ES-I3 (cell line): ENCODE data around the gene ORC2.
A peak's percentile ranks its signal among the peaks of the same experiment; 100 is the strongest.
"Not testable (repeated sequence)": the region's sequence is repeated elsewhere in the genome, so short reads cannot be mapped to it uniquely, and the experiment has no call there.

Experiments used
- H3K36me3 ChIP-seq: 2 replicates; pipeline ENCODE4 v1.6.1; 2013; ENCODE audit warnings: mild to moderate bottlenecking, low read length, control low read depth, moderate library complexity; ENCODE audit not compliant: insufficient read depth
- H3K4me1 ChIP-seq: 2 replicates; pipeline ENCODE4 v1.6.1; 2013; ENCODE audit warnings: mild to moderate bottlenecking, control low read depth, low read length; ENCODE audit not compliant: insufficient read depth
- H3K9ac ChIP-seq: 2 replicates; pipeline ENCODE4 v1.6.1; 2013; ENCODE audit warnings: low read depth, mild to moderate bottlenecking, low read length, moderate library complexity
- H3K9me3 ChIP-seq: 2 replicates; pipeline ENCODE4 v1.6.1; 2013; ENCODE audit warnings: mild to moderate bottlenecking, low read length, moderate library complexity; ENCODE audit not compliant: control insufficient read depth, insufficient read depth

Gene ORC2

DNA sequence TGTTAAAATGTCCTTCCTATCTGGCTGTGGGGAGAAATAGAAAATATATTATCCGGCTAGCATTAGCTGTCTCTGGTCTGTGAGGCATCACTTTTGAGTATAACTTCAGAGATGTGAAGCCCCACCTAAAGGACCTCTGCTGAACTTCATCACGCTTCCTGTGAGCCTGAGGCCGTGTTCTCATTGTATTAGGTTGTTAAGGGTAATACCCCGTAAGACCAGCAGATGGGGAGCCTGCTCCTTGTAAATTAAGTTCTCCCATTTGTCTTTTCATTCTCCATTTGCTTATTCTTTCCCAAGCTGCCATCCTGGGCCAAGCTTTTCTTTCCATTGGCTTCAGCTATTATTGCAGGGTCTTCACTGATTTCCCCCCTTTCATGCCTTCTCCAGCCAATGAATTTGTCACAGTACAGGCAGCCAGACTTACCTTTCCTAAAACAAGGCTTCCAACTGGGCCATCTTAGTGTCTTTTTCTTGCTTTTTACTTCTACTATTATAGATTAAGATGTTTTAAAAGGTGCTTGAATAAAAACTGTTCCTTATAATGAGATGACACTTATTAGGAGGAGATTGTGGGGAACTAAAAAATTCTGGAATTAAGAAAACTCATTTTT is 61.9 kb downstream of the ORC2 start:
- Histone ChIP-seq H3K9ac (no peak overlapping the region), H3K9me3 (no peaks in the 10 kb centered on the region), H3K4me1 (0 out of 2 replicates have a peak, but pooled peaks cover 5% of the 10 kb centered on the region), H3K36me3 (peaks cover 30% of the 10 kb centered on the region)

DNA sequence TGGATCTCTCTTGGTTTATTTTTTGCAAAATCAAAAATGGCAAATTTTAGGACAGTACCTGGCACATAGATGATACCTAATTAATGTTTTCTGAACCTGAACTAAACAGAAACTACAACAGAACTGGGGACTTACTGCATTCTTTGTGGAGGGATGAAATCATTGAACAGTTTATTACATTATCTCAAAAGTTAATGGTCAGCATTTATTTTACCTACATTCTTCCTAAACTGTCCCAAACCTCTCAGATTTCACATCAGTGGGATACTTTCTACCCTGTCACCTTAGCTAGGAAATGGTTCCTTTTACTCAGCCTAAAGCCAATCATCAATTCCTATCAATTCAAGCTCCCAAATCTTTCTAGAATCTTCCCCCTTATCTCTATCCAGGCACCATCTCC is 64.0 kb downstream of the ORC2 start:
- Histone ChIP-seq H3K4me1 (0 out of 2 replicates have a peak, but pooled peaks cover 5% of the 10 kb centered on the region), H3K36me3 (peaks cover 39% of the 10 kb centered on the region), H3K9me3 (no peaks in the 10 kb centered on the region), H3K9ac (no peak overlapping the region)

DNA sequence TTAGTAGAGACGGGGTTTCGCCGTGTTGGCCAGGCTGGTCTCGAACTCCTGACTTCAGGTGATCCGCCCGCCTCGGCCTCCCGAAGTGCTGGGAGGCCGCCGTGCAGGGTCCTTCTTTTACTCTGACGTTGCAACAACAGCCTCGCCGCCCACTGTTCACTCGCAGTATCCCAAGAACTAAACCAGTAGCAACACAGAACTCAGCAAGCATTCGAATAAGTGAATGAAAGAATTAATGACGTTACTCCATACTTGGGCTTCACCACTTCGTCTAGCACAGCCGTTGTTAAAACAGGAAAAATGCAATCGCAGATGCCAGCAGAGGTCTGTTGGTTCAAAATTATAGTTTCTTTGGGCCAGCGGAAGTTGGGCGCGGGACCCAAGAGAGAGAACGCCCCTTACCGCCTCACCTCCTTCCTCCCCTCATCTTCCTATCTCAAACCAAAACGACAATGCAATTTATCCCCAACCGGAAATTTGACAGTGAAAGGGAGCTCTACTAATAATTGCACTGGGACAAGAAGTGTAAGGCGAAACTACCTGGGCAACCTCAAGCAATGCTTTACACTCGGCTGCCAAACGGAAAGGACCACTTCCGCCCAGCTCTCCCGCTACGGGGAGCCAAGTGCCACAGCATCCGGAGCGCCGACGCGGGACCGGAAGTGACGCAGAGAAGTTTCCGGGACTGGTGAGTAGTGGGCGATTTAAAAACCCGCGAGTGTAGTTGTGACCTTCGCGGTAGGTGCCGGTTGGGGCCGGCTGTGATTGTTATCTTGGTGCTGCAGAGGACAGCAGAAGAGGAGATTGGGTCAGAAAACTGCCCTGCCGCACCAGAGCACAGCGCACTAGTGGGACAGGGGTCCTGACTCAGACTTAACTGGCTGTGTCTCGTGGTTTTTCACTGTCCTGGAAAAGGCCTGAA is 74.5 kb downstream of the ORC2 start, which contains the start of the genes NIF3L1 and PPIL3:
Gene NIF3L1 (plus strand): TSS at position 668 of the 922 bp plus-strand sequence. CDS start 2,573 bp downstream, outside the sequence.
Gene PPIL3 (minus strand): TSS at position 374 of the 922 bp plus-strand sequence. CDS start 1,462 bp downstream, outside the sequence.
- H3K4me1 ChIP-seq = no peaks in the 10 kb centered on the region
- H3K9ac ChIP-seq = peak within 1 kb of the TSS; percentile 79
- no peaks in the 10 kb centered on the region for H3K36me3 ChIP-seq
- H3K9me3 ChIP-seq = no peaks in the 10 kb centered on the region

DNA sequence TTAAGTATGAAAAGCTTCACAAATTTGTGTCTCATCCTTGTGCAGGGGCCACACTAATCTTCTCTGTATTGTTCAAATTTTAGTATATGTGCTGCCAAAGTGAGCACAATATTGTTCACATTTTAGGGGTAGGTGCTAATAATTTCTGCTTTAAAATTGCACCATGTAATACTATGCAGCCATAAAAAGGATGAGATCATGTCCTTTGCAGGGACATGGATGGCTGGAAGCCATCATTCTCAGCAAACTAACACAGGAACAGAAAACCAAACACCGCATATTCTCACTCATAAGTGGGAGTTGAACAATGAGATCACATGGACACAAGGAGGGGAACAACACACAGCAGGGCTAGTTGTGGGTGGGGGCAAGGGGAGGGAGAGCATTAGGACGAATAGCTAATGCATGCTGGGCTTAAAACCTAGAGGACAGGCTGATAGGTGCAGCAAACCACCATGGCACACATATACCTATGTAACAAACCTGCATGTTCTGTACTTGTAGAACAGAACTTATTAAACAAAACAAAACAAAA is 81.7 kb downstream of the ORC2 start:
- not testable (repeated sequence) for H3K4me1 ChIP-seq, H3K9ac ChIP-seq, H3K9me3 ChIP-seq, H3K36me3 ChIP-seq

DNA sequence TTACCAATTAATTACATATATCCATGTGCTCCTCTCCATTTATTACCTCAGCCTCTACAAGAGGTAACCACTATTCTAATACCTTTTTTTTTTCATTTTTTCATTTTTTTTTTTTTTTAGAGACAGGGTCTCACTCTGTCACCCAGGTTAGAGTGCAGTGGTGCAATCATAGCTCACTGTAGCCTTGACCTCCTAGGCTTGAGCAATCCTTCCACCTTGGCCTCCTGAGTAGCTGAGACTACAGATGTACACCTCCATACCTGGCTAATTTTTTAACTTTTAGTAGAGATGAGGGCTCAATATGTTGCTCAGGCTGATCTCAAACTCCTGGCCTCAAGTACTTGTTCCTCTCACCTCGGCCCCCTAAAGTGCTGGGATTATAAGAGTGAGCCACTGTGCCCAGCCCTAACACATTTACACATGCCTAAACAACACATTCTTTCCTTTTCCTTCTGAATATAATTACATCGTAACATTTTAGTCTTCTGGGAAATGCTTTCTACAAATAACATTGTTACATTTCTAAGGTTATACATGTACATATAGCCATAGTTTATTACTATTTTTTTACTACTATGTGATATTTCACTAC is 85.1 kb downstream of the ORC2 start:
- H3K9ac ChIP-seq = no peak overlapping the region
- peaks cover 12% of the 10 kb centered on the region; the same call in 1 of the 2 replicates for H3K36me3 ChIP-seq
- no peaks in the 10 kb centered on the region for H3K9me3 ChIP-seq
- no peaks in the 10 kb centered on the region for H3K4me1 ChIP-seq

DNA sequence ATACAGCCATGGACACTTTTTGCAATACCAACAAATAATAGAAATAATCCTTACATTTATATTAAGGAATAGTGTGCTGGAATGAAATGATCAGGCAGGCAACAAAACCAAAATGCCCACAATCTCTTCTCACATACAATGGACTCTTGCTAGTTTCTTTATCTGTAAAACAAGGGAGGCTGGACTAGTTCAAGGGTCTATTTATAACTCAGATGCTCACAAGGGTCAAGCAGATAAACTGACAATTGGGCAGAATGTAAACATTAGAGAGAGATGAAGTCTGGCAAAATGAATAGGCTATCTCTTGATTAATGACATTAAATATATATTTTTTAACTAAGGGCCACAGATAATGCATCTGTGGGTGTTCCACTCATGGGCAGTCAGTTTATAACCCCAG is 86.0 kb downstream of the ORC2 start:
- Histone ChIP-seq H3K9ac (no peak overlapping the region), H3K9me3 (no peaks in the 10 kb centered on the region), H3K4me1 (no peaks in the 10 kb centered on the region), H3K36me3 (peaks cover 12% of the 10 kb centered on the region; the same call in 1 of the 2 replicates)

DNA sequence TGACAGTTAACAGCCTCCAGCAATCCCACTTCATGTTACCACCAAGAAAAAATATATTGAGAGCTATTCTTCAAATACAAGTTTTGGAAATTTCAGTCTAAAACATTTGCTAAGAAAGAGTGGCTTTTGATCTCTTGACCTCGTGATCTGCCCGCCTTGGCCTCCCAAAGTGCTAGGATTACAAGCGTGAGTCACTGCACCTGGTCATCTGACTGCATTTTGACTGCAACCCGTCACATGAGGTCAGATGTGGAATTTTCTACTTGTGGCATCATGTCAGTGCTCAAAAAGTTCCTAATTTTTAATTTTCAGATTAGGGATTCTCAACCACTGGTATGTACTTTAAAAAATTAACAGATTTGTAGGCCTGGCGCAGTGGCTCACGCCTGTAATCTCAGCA is 89.9 kb downstream of the ORC2 start:
- no peak overlapping the region for H3K9ac ChIP-seq
- peaks cover 12% of the 10 kb centered on the region; the same call in 1 of the 2 replicates for H3K36me3 ChIP-seq

DNA sequence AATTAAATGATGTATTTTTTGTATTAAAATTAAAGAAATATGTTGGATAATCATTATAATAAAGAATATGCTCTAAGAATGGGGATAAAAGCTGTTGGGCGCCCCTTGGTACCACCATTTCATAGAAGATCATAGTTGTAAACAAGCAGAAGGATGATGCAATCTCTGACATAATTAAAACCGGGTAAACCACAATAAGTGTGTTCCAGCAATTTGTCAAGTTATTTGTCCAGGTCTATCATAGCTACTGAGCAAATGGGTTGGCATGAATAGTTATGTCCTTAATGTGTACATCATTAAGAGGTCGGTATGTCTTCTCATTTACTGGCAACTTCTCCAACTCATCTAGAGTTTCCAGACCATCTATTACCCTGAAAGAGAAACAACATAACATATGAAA is 92.3 kb downstream of the ORC2 start:
- Histone ChIP-seq H3K4me1 (no peaks in the 10 kb centered on the region), H3K9me3 (no peaks in the 10 kb centered on the region), H3K36me3 (0 out of 2 replicates have a peak, but pooled peaks cover 5% of the 10 kb centered on the region), H3K9ac (no peak overlapping the region)

More for the DNA sequence above, 89.9 kb downstream of the ORC2 start:
- H3K9me3 ChIP-seq = no peaks in the 10 kb centered on the region
- no peaks in the 10 kb centered on the region for H3K4me1 ChIP-seq

DNA sequence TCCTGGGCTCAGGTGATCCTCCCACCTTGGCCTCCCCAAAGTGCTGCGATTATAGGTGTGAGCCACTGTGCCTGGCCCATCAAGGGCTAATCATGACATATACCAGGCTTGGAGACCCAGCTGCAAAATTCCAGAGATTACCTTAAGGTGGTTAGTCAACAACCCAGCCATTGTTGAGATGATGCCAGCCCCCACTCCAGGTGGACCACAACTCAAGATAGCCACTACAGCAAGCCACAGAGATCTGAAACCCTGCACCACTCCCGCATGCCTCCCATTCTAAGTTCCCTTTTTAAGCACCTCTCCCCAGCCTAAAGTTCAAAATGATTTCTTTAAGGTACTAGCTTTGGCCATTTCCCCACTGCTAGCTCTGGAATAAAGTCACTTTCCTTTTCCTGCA is 94.4 kb downstream of the ORC2 start:
- Histone ChIP-seq H3K36me3 (no peaks in the 10 kb centered on the region), H3K4me1 (no peaks in the 10 kb centered on the region), H3K9ac (no peak overlapping the region), H3K9me3 (no peaks in the 10 kb centered on the region)

DNA sequence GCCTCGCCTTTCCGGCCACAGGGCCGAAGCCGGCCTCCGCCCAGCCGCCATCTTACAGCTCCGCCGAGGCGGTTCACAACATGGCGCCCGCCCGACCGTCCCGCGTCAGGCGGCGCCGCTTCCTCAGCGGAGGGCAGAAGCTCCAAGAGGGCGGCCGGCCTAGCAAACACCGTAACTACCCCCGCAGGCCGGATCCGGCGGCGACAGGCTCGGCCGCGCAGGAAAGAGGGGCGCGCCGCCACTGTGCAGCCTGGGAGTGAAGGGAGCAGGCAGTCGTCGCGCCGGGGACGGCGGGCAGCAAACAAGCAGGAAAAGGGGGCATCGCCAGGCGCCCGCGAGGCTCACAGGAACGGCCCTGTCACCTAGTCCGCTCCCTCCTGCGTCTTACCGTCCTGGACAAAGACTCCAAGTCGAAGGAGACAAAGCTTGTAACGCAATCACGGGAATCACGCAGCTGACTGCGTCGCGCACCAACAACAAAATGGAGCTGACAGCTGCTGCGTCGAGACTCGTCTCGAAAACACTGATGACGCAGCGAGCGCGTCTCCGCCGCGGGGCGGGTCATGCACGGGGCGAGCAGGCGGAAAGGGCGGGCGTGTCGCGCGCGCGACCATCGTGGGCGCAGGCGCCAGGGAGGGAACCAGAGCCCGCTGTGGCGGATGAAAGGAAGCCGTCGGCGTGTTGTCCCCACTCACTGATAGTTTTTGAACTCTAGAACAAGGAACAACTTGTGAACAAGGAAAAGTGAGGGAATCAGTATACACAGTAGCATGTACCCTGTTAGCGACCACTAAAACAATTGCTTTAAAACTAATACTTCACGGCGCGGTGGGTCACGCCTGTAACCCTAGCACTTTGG is 99.1 kb downstream of the ORC2 start, which contains the start of gene CLK1:
Gene CLK1 (minus strand): TSS at position 483 of the 859 bp plus-strand sequence. CDS start 2,796 bp downstream, outside the sequence.
- Histone ChIP-seq H3K9me3 (no peaks in the 10 kb centered on the region), H3K36me3 (peaks cover 4% of the 10 kb centered on the region; the same call in 1 of the 2 replicates), H3K9ac (peak within 1 kb of the TSS; percentile 100), H3K4me1 (peaks cover 6% of the 10 kb centered on the region; the same call in 1 of the 2 replicates)

DNA sequence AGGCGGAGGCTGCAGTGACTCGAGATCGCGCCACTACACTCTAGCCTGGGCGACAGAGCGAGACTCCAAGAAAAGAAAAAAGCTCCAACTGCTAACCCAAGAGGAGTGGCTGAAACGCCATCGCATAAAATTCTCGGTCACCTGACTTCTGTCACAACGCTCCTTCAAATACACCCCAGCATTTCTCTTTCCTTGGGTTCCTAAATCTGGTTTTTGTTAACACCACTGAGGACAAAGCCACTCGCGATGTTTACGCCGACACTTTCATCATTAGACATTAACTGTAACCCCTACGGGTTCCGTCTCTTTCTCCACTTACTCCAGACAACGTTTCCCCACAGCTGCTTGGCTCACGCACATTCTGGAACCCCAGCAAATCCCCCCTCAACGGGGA is 99.7 kb downstream of the ORC2 start:
- Histone ChIP-seq H3K4me1 (peaks cover 6% of the 10 kb centered on the region; the same call in 1 of the 2 replicates), H3K9ac (peak overlapping the region; percentile 100), H3K36me3 (peaks cover 5% of the 10 kb centered on the region; the same call in 1 of the 2 replicates), H3K9me3 (no peaks in the 10 kb centered on the region)

DNA sequence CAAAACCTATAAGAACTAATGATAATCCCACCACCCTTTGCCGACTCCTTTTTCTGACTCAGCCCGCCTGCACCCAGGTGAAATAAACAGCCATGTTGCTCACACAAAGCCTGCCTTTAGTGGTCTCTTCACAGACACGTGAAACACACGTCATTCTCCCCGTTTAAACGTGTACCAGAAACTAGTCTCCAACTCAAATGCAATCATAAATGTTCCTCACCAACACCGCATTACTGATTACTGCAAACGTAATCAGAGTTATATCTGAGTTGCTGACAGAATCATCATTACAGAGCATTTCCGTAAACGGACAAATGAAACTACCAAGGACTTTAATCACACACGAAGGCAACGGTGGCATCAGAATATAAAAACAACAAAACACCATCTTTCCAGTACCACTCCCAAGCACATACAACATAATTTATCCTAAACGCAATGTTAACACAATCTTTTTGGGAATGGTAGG is 100.9 kb downstream of the ORC2 start:
- peak overlapping the region; percentile 100 for H3K9ac ChIP-seq
- H3K4me1 ChIP-seq = peaks cover 6% of the 10 kb centered on the region; the same call in 1 of the 2 replicates
- no peaks in the 10 kb centered on the region for H3K9me3 ChIP-seq
- peaks cover 16% of the 10 kb centered on the region for H3K36me3 ChIP-seq

DNA sequence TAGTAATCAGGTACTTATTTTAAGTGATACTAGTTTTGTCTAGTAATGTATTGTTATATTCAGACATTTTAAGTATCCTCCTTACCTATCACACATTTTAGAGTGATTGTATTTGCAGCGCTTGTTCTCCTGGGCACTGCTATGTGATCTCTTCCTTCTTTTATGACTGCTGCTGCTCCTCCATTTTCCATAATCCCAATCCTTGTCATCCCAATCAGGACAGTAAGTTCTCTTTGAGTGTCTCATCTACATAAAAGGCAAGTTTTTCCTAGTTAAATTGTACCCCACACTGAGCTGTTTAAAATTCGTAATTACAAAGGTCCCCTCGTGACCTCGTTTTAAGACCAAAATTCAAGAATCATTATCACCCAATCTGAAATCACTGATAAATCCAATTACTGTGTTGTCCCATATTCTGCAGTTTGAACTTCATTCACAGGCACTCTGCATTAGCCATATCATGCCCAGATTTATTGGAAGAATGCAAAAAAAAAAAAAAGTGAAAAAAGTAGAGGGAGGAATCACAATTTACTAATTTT is 101.8 kb downstream of the ORC2 start:
- Histone ChIP-seq H3K4me1 (peaks cover 6% of the 10 kb centered on the region; the same call in 1 of the 2 replicates), H3K9me3 (no peaks in the 10 kb centered on the region), H3K9ac (peak overlapping the region; percentile 8; the same call in 1 of the 2 replicates), H3K36me3 (peaks cover 25% of the 10 kb centered on the region)
